Measurements from ENCODE around the gene CD1E.
"Not testable (repeated sequence)": the region's sequence is repeated elsewhere in the genome, so short reads cannot be mapped to it uniquely, and the experiment has no call there.

CD1E gene

GRCh38 chr1:158353303-158354075, at the start of gene CD1E:
CD1E (plus strand) TSS chr1:158353894; CDS start chr1:158353989, 95 bp downstream.
- no peak for DNase-seq (ENCODE audit: low read depth)

- DNase-seq (ENCODE audit: low read depth) = no peak
Measured at GRCh38 chr1:158310623-158311022, 43.1 kb upstream of the CD1E start.

- no peak for DNase-seq (ENCODE audit: low read depth)
Measured at GRCh38 chr1:158311066-158311465, 42.6 kb upstream of the CD1E start.

DNA sequence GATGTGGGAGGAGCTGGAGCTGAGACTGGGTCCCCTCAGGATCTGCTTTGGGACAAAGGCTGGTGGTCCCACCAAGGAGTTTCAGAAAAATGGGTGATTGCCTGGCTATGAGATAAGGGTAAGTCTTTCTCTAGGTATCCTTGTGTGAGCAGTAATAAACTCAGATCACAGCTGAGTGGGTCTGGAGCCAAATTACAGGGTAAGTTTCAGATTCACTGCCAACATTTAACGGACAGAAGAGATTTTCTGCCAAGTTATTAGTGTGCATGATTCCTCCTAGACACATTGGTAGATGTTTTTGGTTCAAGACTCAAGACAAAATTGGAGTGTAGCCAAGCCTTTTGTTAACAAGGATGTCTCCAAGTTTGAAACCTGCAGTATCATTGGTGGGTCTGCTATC, 29.8 kb upstream of the CD1E start:
- DNase-seq (ENCODE audit: low read depth) = no peak

GRCh38 chr1:158324395-158324794, 29.3 kb upstream of the CD1E start:
- DNase-seq (ENCODE audit: low read depth) = no peak

DNA sequence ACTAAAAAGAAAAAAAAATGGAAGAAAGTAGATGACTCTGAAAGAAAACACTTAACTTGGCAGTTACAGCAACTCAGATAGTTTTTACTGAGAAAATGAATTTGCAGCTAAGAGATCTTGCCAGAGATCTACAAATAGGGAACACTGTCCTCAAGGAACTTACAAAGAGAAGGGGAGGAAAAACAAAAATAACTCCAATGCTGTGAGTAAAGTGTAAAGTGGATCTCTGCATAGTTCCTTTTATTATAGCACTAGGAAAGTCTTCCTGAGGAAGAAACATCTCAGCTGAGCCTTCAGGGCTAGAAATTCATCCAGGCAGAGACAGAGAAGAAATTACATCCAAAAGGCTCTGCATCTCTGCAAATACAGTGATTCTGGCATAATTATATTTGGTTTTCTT, 26.2 kb upstream of the CD1E start:
- DNase-seq (ENCODE audit: low read depth) = no peak

GRCh38 chr1:158328426-158328825, 25.3 kb upstream of the CD1E start:
- no peak for DNase-seq (ENCODE audit: low read depth)

DNA sequence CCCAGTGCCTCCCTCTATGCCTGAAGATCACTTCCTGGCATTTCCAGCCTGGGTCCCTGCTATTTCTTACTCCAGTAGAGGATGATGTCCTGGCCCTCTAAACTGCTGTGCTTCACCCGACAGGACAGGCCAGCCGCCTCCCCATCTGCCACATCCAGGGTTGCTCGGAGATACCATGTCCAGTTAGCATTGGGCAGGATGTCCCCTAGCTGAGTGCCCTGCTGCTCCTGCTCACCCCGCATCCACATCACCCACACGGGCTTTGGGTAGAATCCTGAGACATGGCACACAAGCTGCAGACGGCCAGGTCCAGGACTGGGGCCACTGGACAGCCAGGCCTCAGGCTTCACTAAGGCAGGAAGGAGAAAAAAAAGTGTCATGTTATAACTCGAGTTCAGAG, 24.4 kb upstream of the CD1E start:
- no peak for DNase-seq (ENCODE audit: low read depth)

- no peak for DNase-seq (ENCODE audit: low read depth)
Measured at GRCh38 chr1:158329733-158330132, 24.0 kb upstream of the CD1E start.

DNA sequence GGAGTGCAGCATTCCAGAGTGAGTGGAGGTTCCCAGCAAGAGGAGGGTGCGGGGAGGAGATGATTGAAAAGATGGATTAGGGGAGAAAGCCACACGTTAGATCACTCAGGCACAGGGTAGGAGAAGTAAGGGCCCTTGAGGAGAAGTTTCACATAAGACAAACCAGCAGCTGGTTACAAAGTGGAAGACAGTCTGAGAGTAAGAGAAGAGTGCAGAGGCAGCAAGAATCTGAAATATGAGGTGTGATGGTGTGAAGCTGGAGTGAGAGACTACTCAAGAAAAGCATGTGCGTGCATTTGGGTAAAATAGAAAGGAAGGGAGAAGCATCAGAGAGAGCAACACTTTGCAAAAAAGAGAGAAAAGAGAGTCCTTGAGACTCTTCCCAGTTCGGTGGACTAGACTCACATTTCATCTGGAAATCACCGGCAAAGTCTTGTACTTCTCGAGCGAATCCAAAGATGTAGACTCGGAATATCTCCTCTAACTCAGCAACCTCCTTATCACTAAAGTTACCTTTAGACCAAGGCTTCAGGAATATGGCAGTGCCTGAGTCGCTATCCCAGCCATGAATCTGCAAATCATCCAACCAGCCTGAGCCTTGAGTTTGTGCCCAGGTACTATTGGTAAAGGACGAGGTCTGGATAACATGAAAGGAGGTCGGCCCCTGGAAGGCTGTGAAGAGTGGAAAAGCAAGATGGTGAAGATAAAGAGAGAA, 23.1 kb upstream of the CD1E start:
- no peak for DNase-seq (ENCODE audit: low read depth)

DNA sequence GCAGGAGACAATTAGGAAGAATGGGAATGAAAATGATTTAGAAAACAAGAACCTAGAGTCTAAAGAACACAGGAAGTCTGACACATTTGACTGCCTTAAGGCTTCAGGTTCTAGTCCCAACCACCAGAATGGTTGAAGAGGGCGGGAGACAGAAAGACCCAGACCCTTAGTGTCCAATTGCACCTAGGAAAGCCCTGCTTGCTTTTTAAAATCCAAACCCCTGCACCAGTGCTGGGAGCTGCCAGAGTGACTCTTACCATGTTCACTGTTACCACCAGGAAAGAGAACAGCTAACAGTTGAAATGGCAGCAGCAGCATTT, 22.6 kb upstream of the CD1E start:
- DNase-seq (ENCODE audit: low read depth) = no peak

GRCh38 chr1:158331481-158332150, 22.1 kb upstream of the CD1E start, which contains the start of gene CD1B:
CD1B (minus strand) TSS chr1:158331531; CDS start chr1:158331423, 108 bp downstream.
- no peak for DNase-seq (ENCODE audit: low read depth)

DNA sequence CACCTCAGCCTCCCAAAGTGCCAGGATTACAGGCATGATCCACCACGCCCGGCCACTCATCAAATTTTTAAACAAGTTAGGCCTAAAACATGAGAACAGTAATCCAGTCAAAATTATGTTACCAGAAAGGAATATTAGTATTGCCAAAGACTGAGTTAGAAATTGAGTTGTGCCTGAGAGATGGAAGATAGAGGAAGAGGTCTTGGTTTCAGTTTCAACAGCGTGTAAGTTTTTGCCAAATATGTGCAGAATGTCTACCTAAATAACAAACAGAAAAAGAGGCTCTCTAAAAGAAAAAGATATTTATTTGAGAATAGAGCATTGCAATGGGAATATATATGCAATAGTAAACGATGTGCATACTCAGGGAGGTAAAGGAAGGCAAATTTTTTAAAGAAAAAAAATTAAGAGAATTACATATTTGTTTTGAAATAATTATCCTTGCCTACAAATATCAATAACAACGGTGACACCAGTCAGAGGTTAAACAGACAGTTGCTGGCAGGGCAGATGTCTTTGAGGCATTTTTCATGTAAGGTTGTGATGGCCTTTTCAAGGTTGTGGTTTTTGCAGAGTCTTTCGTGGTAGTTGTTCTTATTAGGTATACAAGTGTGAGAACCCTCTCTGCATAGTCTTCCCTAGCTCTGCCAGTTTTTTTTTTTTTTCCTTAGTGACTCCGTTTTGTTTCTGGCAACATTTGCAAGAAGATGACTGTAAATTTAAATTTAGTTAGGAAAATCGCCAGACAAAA, 20.1 kb upstream of the CD1E start:
- DNase-seq (ENCODE audit: low read depth) = no peak

GRCh38 chr1:158334526-158335212, 19.0 kb upstream of the CD1E start:
- no peak for DNase-seq (ENCODE audit: low read depth)

DNA sequence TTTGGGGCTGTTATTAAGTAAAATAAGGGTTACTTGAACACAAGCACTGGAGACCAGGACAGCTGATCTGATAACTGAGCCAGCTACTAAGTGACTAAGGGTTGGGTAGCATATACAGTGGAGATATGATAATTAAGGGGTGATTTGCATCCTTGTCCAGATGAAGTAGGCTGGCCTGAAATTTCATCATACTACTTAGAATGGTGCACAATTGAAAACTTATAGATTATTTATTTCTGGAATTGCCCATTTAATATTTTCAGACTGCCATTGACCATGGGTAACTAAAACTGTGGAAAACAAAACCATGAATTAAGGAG, 18.5 kb upstream of the CD1E start:
- no peak for DNase-seq (ENCODE audit: low read depth)

DNA sequence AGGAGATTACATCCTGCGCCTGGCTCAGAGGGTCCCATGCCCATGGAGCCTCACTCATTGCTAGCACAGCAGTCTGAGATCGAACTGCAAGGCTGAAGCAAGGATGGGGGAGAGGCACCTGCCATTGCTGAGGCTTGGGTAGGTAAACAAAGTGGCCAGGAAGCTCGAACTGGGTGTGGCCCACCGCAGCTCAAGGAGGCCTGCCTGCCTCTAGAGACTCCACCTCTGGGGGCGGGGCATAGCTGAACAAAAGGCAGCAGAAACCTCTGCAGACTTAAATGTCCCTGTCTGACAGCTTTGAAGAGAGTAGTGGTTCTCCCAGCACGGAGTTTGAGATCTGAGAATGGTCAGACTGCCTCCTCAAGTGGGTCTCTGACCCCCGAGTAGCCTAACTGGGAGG, 17.3 kb upstream of the CD1E start:
- not testable (repeated sequence) for DNase-seq (ENCODE audit: low read depth)

- DNase-seq (ENCODE audit: low read depth) = not testable (repeated sequence)
Measured at GRCh38 chr1:158348946-158349345, 4.7 kb upstream of the CD1E start.

DNA sequence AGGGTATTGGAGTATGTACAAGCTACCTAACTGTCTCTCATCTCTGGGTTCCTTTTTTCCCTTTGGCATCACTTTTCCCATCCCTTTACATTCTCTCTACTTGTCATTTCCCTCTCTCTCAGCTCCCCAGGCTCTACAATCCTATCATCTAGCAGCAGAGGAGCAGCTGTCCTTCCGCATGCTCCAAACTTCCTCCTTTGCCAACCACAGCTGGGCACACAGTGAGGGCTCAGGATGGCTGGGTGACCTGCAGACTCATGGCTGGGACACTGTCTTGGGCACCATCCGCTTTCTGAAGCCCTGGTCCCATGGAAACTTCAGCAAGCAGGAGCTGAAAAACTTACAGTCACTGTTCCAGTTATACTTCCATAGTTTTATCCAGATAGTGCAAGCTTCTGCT, 561 bp downstream of the CD1E start:
- DNase-seq (ENCODE audit: low read depth) = no peak

DNA sequence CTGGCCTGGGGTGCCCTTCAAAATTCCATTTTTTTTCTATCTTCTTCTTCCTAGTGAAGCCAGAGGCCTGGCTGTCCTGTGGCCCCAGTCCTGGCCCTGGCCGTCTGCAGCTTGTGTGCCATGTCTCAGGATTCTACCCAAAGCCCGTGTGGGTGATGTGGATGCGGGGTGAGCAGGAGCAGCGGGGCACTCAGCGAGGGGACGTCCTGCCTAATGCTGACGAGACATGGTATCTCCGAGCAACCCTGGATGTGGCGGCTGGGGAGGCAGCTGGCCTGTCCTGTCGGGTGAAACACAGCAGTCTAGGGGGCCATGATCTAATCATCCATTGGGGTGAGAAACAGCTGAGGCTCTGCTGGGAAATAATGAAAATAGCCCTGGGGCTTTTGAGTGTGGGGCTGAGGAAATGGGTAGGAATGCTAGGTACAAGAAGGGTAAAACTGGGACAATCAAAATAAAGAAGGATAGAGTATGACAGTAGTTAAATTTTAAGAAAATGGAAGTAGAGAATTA, 2.1 kb downstream of the CD1E start:
- DNase-seq (ENCODE audit: low read depth) = no peak

DNA sequence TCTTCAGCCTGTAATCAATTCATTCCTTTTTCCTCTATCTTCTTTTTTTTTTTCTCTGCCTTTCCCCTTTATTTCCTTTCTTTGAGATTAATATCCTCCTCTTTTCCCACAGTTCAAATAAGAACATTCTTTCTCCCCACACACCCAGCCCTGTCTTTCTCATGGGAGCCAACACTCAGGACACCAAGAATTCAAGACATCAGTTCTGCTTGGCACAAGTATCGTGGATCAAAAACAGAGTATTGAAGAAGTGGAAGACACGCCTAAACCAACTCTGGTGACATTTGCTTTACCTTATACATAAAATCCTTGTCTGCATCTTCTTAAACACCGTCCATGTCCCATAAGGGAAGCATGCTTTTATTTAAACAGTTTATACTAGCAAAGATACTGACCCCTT, 2.9 kb downstream of the CD1E start:
- DNase-seq (ENCODE audit: low read depth) = no peak

- DNase-seq (ENCODE audit: low read depth) = no peak
Measured at GRCh38 chr1:158357441-158357840, 3.7 kb downstream of the CD1E start.

- DNase-seq (ENCODE audit: low read depth) = no peak
Measured at GRCh38 chr1:158362482-158362881, 8.8 kb downstream of the CD1E start.

Data from CMK (cell line).